HG02642 (cell line): ENCODE data around the gene USP48.
"Not testable (repeated sequence)": the region's sequence is repeated elsewhere in the genome, so short reads cannot be mapped to it uniquely, and the experiment has no call there.

ENCODE experiments used
- ATAC-seq: cut with Tn5 transposase; IDR thresholded peaks from one replicate; pipeline ENCODE4 v1.9.1; 2021; ENCODE audit warnings: mild to moderate bottlenecking; ENCODE audit not compliant: unreplicated experiment, poor library complexity

USP48 gene

GRCh38 chr1:21782868-21783678 lies at the start of gene USP48:
USP48 (minus strand) TSS chr1:21783149; CDS start chr1:21782957, 192 bp downstream.
- ATAC-seq = peak; percentile 74

GRCh38 chr1:21831454-21831970 lies 48.6 kb upstream of the USP48 start:
- no peak for ATAC-seq

- ATAC-seq = no peak
Observed at GRCh38 chr1:21830792-21831453, 48.0 kb upstream of the USP48 start.

- ATAC-seq = no peak
Observed at GRCh38 chr1:21829294-21829693, 46.3 kb upstream of the USP48 start.

- no peak for ATAC-seq
Observed at GRCh38 chr1:21828506-21829210, 45.7 kb upstream of the USP48 start.

GRCh38 chr1:21828075-21828474 lies 45.1 kb upstream of the USP48 start:
- ATAC-seq = no peak

- ATAC-seq = no peak
Observed at GRCh38 chr1:21827141-21827679, 44.3 kb upstream of the USP48 start.

- ATAC-seq = not testable (repeated sequence)
Observed at GRCh38 chr1:21826694-21827093, 43.7 kb upstream of the USP48 start.

- no peak for ATAC-seq
Observed at GRCh38 chr1:21825393-21825792, 42.4 kb upstream of the USP48 start.

- ATAC-seq = no peak
Observed at GRCh38 chr1:21824926-21825325, 42.0 kb upstream of the USP48 start.

- ATAC-seq = no peak
Observed at GRCh38 chr1:21823980-21824702, 41.2 kb upstream of the USP48 start.

GRCh38 chr1:21823206-21823979 lies 40.4 kb upstream of the USP48 start:
- no peak for ATAC-seq

GRCh38 chr1:21822349-21822748 lies 39.4 kb upstream of the USP48 start:
- ATAC-seq = no peak

- no peak for ATAC-seq
Observed at GRCh38 chr1:21821385-21822019, 38.6 kb upstream of the USP48 start.

GRCh38 chr1:21820597-21821232 lies 37.8 kb upstream of the USP48 start:
- ATAC-seq = no peak

GRCh38 chr1:21818656-21819055 lies 35.7 kb upstream of the USP48 start:
- ATAC-seq = no peak

- no peak for ATAC-seq
Observed at GRCh38 chr1:21816602-21817302, 33.8 kb upstream of the USP48 start.
